Lower lobe of right lung (tissue), 2 donors: ENCODE measurements around the gene IFNG-AS1. TPM values are rescaled to one million over a fixed set of nuclear protein-coding genes. Genes with fewer than 3 reads are reported as not detected.

Source experiments
- ATAC-seq, 2 donors: fragments of 200-7000 bp; cut with Tn5 transposase; one replicate each; pipeline ENCODE4 v1.9.1; 2020 to 2022; ENCODE audit warnings: mild to moderate bottlenecking in 2 of 2, moderate library complexity in 2 of 2
- DNase-seq: peaks from one replicate; pipeline ENCODE4 v3.0.0-alpha.2; 2020
- H3K27ac ChIP-seq: fragments of 200-600 bp; one replicate; pipeline ENCODE4 v1.8.0; 2022
- H3K27me3 ChIP-seq: fragments of 200-600 bp; one replicate; pipeline ENCODE4 v1.8.0; 2022; ENCODE audit warnings: low read depth
- H3K36me3 ChIP-seq: fragments of 200-600 bp; one replicate; pipeline ENCODE4 v1.8.0; 2022; ENCODE audit warnings: mild to moderate bottlenecking
- H3K4me1 ChIP-seq: fragments of 200-600 bp; one replicate; pipeline ENCODE4 v1.8.0; 2022
- H3K4me3 ChIP-seq: fragments of 200-600 bp; one replicate; pipeline ENCODE4 v1.8.0; 2022; ENCODE audit warnings: mild to moderate bottlenecking
- H3K9me3 ChIP-seq: fragments of 200-600 bp; one replicate; pipeline ENCODE4 v1.8.0; 2022
- intact Hi-C: fragments of 100-400 bp; cut with DNase I; formaldehyde crosslinking; loops from one replicate; pipeline ENCODE4 v1.11.0; 2022
- total RNA-seq: library from RNA; stranded (reverse); fragmentation: NEBNext Ultra II Directional; extraction: Animal tissue kit (Norgen Biotek cat#: 25700); gene quantifications from one replicate; pipeline ENCODE4 v1.2.1, GENCODE V29; 2021
- TF ChIP-seq, protein P1 (sequence below): fragments of 200-600 bp; IDR thresholded peaks from one replicate; pipeline ENCODE4 v1.8.0; 2022; ENCODE audit warnings: antibody characterized with exemption, mild to moderate bottlenecking
- donor health status: DM: no; HTN: yes; CAD: no; lungs with severe emphysema.

The IFNG-AS1 gene
- total RNA-seq, 1 donor from 2014 or later: not detected

GRCh38 chr12:68011882-68012207 is 22.6 kb downstream of the IFNG-AS1 start:
- ATAC-seq: no peak
- intact Hi-C loops: no loop called here
- DNase-seq: no peak
- TF ChIP-seq, protein P1, sequence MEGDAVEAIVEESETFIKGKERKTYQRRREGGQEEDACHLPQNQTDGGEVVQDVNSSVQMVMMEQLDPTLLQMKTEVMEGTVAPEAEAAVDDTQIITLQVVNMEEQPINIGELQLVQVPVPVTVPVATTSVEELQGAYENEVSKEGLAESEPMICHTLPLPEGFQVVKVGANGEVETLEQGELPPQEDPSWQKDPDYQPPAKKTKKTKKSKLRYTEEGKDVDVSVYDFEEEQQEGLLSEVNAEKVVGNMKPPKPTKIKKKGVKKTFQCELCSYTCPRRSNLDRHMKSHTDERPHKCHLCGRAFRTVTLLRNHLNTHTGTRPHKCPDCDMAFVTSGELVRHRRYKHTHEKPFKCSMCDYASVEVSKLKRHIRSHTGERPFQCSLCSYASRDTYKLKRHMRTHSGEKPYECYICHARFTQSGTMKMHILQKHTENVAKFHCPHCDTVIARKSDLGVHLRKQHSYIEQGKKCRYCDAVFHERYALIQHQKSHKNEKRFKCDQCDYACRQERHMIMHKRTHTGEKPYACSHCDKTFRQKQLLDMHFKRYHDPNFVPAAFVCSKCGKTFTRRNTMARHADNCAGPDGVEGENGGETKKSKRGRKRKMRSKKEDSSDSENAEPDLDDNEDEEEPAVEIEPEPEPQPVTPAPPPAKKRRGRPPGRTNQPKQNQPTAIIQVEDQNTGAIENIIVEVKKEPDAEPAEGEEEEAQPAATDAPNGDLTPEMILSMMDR: no peak
- Histone ChIP-seq H3K27ac (no peak overlapping the region), H3K4me3 (no peak overlapping the region), H3K36me3 (no peaks in the 10 kb centered on the region), H3K4me1 (no peaks in the 10 kb centered on the region), H3K27me3 (no peaks in the 10 kb centered on the region), H3K9me3 (no peaks in the 10 kb centered on the region)

DNA sequence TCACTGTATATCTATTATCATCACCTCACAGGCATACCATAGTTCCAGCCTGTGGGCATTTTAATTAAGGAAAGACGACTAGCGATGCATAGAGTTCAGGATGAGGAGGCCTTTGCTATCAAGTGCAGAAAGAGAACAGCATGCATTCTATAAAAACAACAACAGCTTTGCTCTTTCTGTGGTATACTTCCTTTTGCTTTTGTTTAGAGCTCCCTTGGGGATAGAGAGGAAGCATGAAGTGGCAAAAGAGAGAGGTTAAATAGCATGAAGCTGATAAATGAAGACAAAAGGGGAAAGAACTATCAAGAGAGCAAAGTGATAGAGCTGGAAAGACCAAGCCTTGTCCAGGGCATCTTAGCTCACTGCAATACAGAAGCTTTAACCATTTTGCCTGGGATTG is 23.5 kb downstream of the IFNG-AS1 start:
- DNase-seq (no peak), ATAC-seq (no peak)
- no peaks in the 10 kb centered on the region for H3K27me3 ChIP-seq
- no peaks in the 10 kb centered on the region for H3K4me1 ChIP-seq
- no peaks in the 10 kb centered on the region for H3K9me3 ChIP-seq
- intact Hi-C loops: no loop called here
- H3K27ac ChIP-seq: no peak overlapping the region
- no peaks in the 10 kb centered on the region for H3K36me3 ChIP-seq
- H3K4me3 ChIP-seq: no peak overlapping the region
- TF ChIP-seq, protein P1: no peak

DNA sequence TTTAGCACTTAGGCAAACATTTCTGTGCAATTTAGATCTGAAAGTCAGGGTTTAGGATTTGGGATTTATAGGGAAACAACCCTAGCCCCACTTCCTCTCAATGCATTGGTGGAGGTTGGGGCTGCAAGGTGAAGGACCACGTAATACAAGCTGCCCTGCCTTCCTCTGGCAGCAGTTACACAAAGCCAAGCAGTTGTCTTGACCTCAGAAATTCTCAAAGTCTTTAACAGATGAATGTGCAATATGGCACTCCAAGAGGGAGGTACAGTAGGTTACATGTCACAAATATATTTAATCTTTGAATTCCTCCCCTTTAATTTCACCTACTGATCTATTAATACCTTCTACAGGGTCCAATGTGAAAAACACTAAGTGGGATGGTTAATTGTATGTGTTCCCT is 23.9 kb downstream of the IFNG-AS1 start:
- H3K27ac ChIP-seq: no peak overlapping the region
- intact Hi-C loops: no loop called here
- no peaks in the 10 kb centered on the region for H3K36me3 ChIP-seq
- DNase-seq (no peak), ATAC-seq (no peak)
- H3K9me3 ChIP-seq: no peaks in the 10 kb centered on the region
- no peaks in the 10 kb centered on the region for H3K27me3 ChIP-seq
- no peaks in the 10 kb centered on the region for H3K4me1 ChIP-seq
- TF ChIP-seq, protein P1: no peak
- H3K4me3 ChIP-seq: no peak overlapping the region

- DNase-seq (no peak), ATAC-seq (no peak)
- TF ChIP-seq, protein P1: no peak
- no peak overlapping the region for H3K4me3 ChIP-seq
- no peaks in the 10 kb centered on the region for H3K9me3 ChIP-seq
- no peaks in the 10 kb centered on the region for H3K36me3 ChIP-seq
- H3K27ac ChIP-seq: no peak overlapping the region
- no peaks in the 10 kb centered on the region for H3K27me3 ChIP-seq
- H3K4me1 ChIP-seq: no peaks in the 10 kb centered on the region
- intact Hi-C loops: no loop called here
These were observed 26.9 kb downstream of the IFNG-AS1 start for GRCh38 chr12:68016136-68016535.

- Histone ChIP-seq H3K27ac (no peak overlapping the region), H3K36me3 (no peaks in the 10 kb centered on the region), H3K9me3 (no peaks in the 10 kb centered on the region), H3K4me1 (no peaks in the 10 kb centered on the region), H3K4me3 (no peak overlapping the region), H3K27me3 (no peaks in the 10 kb centered on the region)
- intact Hi-C loops: no loop called here
- no peak for ATAC-seq
- DNase-seq: no peak
- TF ChIP-seq, protein P1: no peak
These were observed 29.1 kb downstream of the IFNG-AS1 start for GRCh38 chr12:68018315-68018714.

DNA sequence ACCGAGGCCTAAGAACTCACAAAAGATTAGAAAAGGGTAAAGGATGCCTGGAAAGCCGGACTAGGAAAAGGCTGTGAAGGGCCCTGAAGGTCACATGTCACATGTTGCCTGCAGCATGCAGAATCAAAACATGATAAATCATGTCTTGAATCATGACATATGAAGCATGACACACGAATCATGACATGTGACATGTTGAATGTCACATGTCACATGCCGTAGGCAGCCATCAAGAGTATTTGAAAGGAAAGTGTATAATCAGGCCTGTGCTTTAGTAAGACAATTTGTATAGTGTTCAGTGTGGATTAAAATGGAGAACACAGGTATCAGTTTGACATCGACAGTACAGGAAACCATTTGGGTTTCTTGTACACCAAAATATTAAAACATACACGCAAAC is 30.8 kb downstream of the IFNG-AS1 start:
- H3K4me1 ChIP-seq: no peaks in the 10 kb centered on the region
- no peaks in the 10 kb centered on the region for H3K27me3 ChIP-seq
- no peaks in the 10 kb centered on the region for H3K9me3 ChIP-seq
- H3K4me3 ChIP-seq: no peak overlapping the region
- no peak overlapping the region for H3K27ac ChIP-seq
- no peaks in the 10 kb centered on the region for H3K36me3 ChIP-seq
- no peak for ATAC-seq
- intact Hi-C loops: no loop called here
- TF ChIP-seq, protein P1: no peak
- no peak for DNase-seq
